Gastroesophageal sphincter (tissue), 4 donors: Measurements from ENCODE around the gene VASN. TPM values are rescaled to one million over a fixed set of nuclear protein-coding genes. Genes with fewer than 3 reads are reported as not detected.

Source experiments
- ATAC-seq: fragments of 150-250 bp; one replicate; pipeline ENCODE4 v1.9.1; 2016; ENCODE audit warnings: mild to moderate bottlenecking, moderate library complexity
- H3K27ac ChIP-seq, 4 donors: fragments of 200-600 bp; sonication (generic) in 3 of 4; 1 replicate in 3 of 4; 2 replicates in 1 of 4; pipeline ENCODE4 v1.5.1; 2016 to 2019
- H3K27me3 ChIP-seq: fragments of 200-600 bp; sonication (generic); one replicate; pipeline ENCODE4 v1.5.1; 2019
- H3K36me3 ChIP-seq, 2 donors: fragments of 200-600 bp; sonication (generic); one replicate each; pipeline ENCODE4 v1.5.1; 2019; ENCODE audit warnings: control low read depth in 1 of 2
- H3K4me1 ChIP-seq, 3 donors: fragments of 200-600 bp; sonication (generic); 1 replicate in 2 of 3; 2 replicates in 1 of 3; pipeline ENCODE4 v1.5.1; 2016 to 2019; ENCODE audit warnings: control low read depth in 2 of 3
- H3K4me3 ChIP-seq, 2 donors: fragments of 200-600 bp; sonication (generic); one replicate each; pipeline ENCODE4 v1.5.1; 2019; ENCODE audit warnings: mild to moderate bottlenecking in 1 of 2, moderate library complexity in 1 of 2
- H3K9me3 ChIP-seq, 3 donors: fragments of 200-600 bp; sonication (generic); one replicate each; pipeline ENCODE4 v1.5.1; 2017 to 2019; ENCODE audit warnings: control low read depth in 2 of 3
- CTCF ChIP-seq, 4 experiments: fragments of 200-600 bp in 2 of 4; fragments of 450-650 bp in 2 of 4; sonication (generic) in 1 of 4; IDR thresholded peaks; one replicate each; pipeline ENCODE4 v1.5.1; 2017 to 2019; ENCODE audit warnings: antibody characterized with exemption in 4 of 4, mild to moderate bottlenecking in 2 of 4, moderate library complexity in 2 of 4
- EP300 ChIP-seq: sonication (generic); formaldehyde crosslinking; IDR thresholded peaks from one replicate; pipeline ENCODE4 v1.6.1; 2017; ENCODE audit warnings: antibody characterized with exemption, mild to moderate bottlenecking
- POLR2A ChIP-seq, 2 donors: fragments of 450-650 bp; IDR thresholded peaks; one replicate each; pipeline ENCODE4 v1.6.1; 2017; ENCODE audit warnings: antibody characterized with exemption in 2 of 2, mild to moderate bottlenecking in 2 of 2, moderate library complexity in 1 of 2
- POLR2AphosphoS5 ChIP-seq: sonication (generic); formaldehyde crosslinking; IDR thresholded peaks from one replicate; pipeline ENCODE4 v1.6.1; 2017; ENCODE audit warnings: antibody characterized with exemption
- WGBS, 2 donors: methylation state at CpG; one replicate each; pipeline ENCODE4 v1.1.5; 2018; ENCODE audit warnings: low coverage in 1 of 2; 5-methylcytosine and 5-hydroxymethylcytosine counted together
- total RNA-seq, 4 donors: library from RNA; depleted of rRNA; stranded (reverse); fragments of >200 nt; gene quantifications; one replicate each; pipeline ENCODE4 v1.1.0, GENCODE V29; 2016

Gene VASN
- total RNA-seq, 4 donors from 2014 or later = 6.8 to 35.8 (median 19.9) TPM

DNA sequence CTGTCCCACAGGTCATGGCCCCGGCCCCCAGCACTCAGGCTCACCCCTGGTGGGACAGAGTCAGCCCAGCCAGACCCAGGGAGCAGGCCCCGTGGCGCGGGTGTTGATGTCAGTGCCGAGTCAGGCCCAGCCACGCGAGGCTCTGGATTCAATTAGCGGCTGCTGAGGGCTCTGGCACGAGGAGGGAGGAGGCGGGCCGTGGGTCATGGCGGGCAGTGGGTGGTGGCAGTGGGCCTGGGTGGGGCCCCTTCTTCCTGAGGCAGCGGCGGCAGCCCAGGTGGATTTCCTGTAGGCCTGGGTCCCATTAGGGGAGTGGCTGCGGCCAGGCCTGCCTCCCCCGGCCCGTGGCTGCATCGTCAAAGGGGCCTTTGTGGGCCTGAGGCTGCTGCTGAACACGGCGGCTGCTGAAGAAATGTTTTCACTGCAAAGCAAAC lies 12.9 kb downstream of the VASN start:
- TF ChIP-seq EP300 (no peak), POLR2A (IDR thresholded peaks at IDR 0.05) (no peak), CTCF (IDR thresholded peaks at IDR 0.05) (no peak), POLR2AphosphoS5 (no peak)
- ATAC-seq = no peak
- Histone ChIP-seq H3K4me1 (peaks cover 0 to 68% (median 11%) of the 10 kb centered on the region in 3 donors), H3K27me3 (no peaks in the 10 kb centered on the region), H3K27ac (peak overlapping the region in 2 of 4 donors; percentile 4 to 51), H3K9me3 (no peaks in the 10 kb centered on the region), H3K36me3 (peaks cover 0 to 86% of the 10 kb centered on the region in 2 donors), H3K4me3 (no peak overlapping the region)
- no CpG with 5 or more reads among the region's 20 CpGs for WGBS, 2 donors

DNA sequence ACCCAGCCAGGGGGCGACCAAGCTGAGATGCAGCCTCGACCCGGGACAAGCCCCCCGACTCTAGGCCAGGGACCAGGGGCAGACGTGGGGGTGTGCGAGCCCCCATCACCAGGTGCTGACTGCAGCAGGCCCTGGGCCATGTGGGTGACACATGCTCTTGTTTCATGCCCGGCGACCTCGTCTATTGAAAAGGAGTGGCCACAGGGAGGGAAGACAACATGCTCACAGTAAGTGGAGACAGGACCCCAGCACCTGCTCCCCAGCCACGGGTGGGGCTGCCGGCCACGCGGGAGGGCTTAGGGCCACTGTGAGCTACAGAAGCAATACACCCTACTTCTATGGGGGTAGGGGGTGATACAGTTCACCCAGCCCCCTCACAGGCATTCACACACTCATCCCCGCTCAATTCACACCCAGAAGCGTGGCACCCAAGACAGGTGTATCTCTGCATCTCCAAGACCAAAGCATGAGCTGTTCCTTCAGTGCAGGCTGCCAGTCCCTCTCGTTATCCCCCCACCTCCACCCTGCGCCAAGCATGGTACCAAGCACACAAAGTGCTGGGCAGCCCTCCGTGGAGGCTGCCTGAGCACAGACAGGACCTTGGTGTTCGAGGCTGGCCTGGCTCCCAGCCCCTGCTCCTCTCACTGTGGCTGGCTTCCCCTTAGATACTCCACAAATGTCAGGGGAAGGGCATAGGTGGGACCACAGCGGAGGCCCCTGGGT lies 13.6 kb downstream of the VASN start:
- Histone ChIP-seq H3K4me1 (peaks cover 0 to 70% (median 11%) of the 10 kb centered on the region in 3 donors), H3K27me3 (no peaks in the 10 kb centered on the region), H3K27ac (peak overlapping the region in 2 of 4 donors; percentile 12 to 67), H3K4me3 (no peak overlapping the region), H3K36me3 (peaks cover 0 to 92% of the 10 kb centered on the region in 2 donors), H3K9me3 (no peaks in the 10 kb centered on the region)
- no peak for TF ChIP-seq POLR2A (IDR thresholded peaks at IDR 0.05)
- 75% methylated on average over 6 of the region's 20 CpGs; no CpG with 5 or more reads in 1 of the 2 donors for WGBS, 2 donors
- ATAC-seq = no peak

- H3K9me3 ChIP-seq = no peaks in the 10 kb centered on the region
- H3K27ac ChIP-seq = peak overlapping the region in 3 of 4 donors; percentile 26 to 67 (median 41)
- no peak overlapping the region for H3K4me3 ChIP-seq
- H3K36me3 ChIP-seq = peaks cover 0 to 92% of the 10 kb centered on the region in 2 donors
- ATAC-seq = no peak
- TF ChIP-seq CTCF (IDR thresholded peaks at IDR 0.05) = no peak
- TF ChIP-seq POLR2AphosphoS5 = no peak
- TF ChIP-seq POLR2A (IDR thresholded peaks at IDR 0.05) = no peak
- TF ChIP-seq EP300 = no peak
- H3K27me3 ChIP-seq = no peaks in the 10 kb centered on the region
- WGBS, 2 donors = 29 to 78% methylated on average over 1 to 3 of the region's 11 CpGs
- peaks cover 0 to 63% (median 11%) of the 10 kb centered on the region in 3 donors for H3K4me1 ChIP-seq
Measured at GRCh38 chr16:4385789-4386450, 14.3 kb downstream of the VASN start.

DNA sequence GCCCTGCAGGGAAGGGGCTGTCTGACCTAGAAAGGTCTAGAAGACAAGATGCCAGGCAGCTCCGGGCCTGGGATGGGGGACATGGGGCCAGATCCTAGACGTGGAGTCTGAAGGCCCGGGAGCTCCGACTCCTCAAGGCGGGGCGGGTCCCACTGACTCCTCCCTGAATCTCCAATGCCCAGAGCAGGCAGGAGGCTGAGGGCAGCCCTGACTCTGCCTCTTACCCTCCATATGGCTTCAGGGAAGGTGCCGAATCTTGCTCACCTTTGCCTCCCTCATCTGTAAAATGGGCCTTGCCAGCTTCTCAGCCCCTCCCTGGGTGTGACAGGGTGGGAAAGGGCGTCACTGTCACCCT lies 14.8 kb downstream of the VASN start:
- no peak for ATAC-seq
- no peak for TF ChIP-seq EP300
- no peaks in the 10 kb centered on the region for H3K9me3 ChIP-seq
- H3K36me3 ChIP-seq = peaks cover 0 to 89% of the 10 kb centered on the region in 2 donors
- WGBS, 2 donors = no CpG with 5 or more reads among the region's 8 CpGs
- peak overlapping the region in 3 of 4 donors; percentile 26 to 67 (median 41) for H3K27ac ChIP-seq
- H3K27me3 ChIP-seq = no peaks in the 10 kb centered on the region
- H3K4me3 ChIP-seq = no peak overlapping the region
- peaks cover 0 to 59% (median 11%) of the 10 kb centered on the region in 3 donors for H3K4me1 ChIP-seq

GRCh38 chr16:4386951-4387565 lies 15.4 kb downstream of the VASN start:
- no peak overlapping the region for H3K4me3 ChIP-seq
- peaks cover 0 to 83% of the 10 kb centered on the region in 2 donors for H3K36me3 ChIP-seq
- H3K9me3 ChIP-seq = no peaks in the 10 kb centered on the region
- 60 to 63% methylated on average over 4 to 5 of the region's 10 CpGs for WGBS, 2 donors
- H3K4me1 ChIP-seq = peaks cover 0 to 63% (median 11%) of the 10 kb centered on the region in 3 donors
- H3K27me3 ChIP-seq = no peaks in the 10 kb centered on the region
- H3K27ac ChIP-seq = peak overlapping the region in 3 of 4 donors; percentile 31 to 67 (median 41)
- TF ChIP-seq POLR2AphosphoS5 (no peak), CTCF (IDR thresholded peaks at IDR 0.05) (no peak), POLR2A (IDR thresholded peaks at IDR 0.05) (no peak), EP300 (no peak)
- ATAC-seq = peak; percentile 8
